ENCODE measurements around the gene SOX12. TPM values are rescaled to one million over a fixed set of nuclear protein-coding genes. Genes with fewer than 3 reads are reported as not detected.

The SOX12 gene
- total RNA-seq, 4 donors from 2014 or later = 4.7 to 9.9 (median 5.4) TPM

GRCh38 chr20:361561-361960 lies 36.2 kb downstream of the SOX12 start:
- WGBS, 2 donors = 68 to 74% methylated on average over 8 of the region's 8 CpGs
- DNase-seq (ENCODE audit: low spot score in 2 of 2) = no peak
- TF ChIP-seq CTCF (IDR thresholded peaks at IDR 0.05) (no peak), POLR2A (IDR thresholded peaks at IDR 0.05) (no peak)
- H3K4me3 ChIP-seq (ENCODE audit: low read depth, poor library complexity, severe bottlenecking) = no peak overlapping the region
- intact Hi-C loops (cut with DNase I; ENCODE audit: low total_unique reads) = no loop called here

GRCh38 chr20:362271-363254 lies 37.2 kb downstream of the SOX12 start:
- TF ChIP-seq CTCF (IDR thresholded peaks at IDR 0.05) = peak in 1 of 3 donors; percentile 76
- no peak for TF ChIP-seq POLR2A (IDR thresholded peaks at IDR 0.05)
- WGBS, 2 donors = 53 to 64% methylated on average over 13 of the region's 13 CpGs
- intact Hi-C loops (cut with DNase I; ENCODE audit: low total_unique reads) = no loop called here
- DNase-seq (ENCODE audit: low spot score in 2 of 2) = peak; percentile 84 to 97
- no peak overlapping the region for H3K4me3 ChIP-seq (ENCODE audit: low read depth, poor library complexity, severe bottlenecking)

GRCh38 chr20:363319-364078 lies 38.1 kb downstream of the SOX12 start:
- TF ChIP-seq POLR2A (IDR thresholded peaks at IDR 0.05) (no peak), CTCF (IDR thresholded peaks at IDR 0.05) (no peak)
- DNase-seq (ENCODE audit: low spot score in 2 of 2) = no peak
- intact Hi-C loops (cut with DNase I; ENCODE audit: low total_unique reads) = no loop called here
- WGBS, 2 donors = 60 to 70% methylated on average over 13 of the region's 13 CpGs
- H3K4me3 ChIP-seq (ENCODE audit: low read depth, poor library complexity, severe bottlenecking) = no peak overlapping the region

- no peak overlapping the region for H3K4me3 ChIP-seq (ENCODE audit: low read depth, poor library complexity, severe bottlenecking)
These were observed 39.8 kb downstream of the SOX12 start for GRCh38 chr20:364905-365794.

More at GRCh38 chr20:364905-365794, 39.8 kb downstream of the SOX12 start:
- intact Hi-C loops (cut with DNase I; ENCODE audit: low total_unique reads) = no loop called here
- TF ChIP-seq CTCF (IDR thresholded peaks at IDR 0.05) = no peak
- TF ChIP-seq POLR2A (IDR thresholded peaks at IDR 0.05) = no peak
- 61 to 62% methylated on average over 9 of the region's 9 CpGs for WGBS, 2 donors
- DNase-seq (ENCODE audit: low spot score in 2 of 2) = no peak

Data from lower leg skin (tissue), 4 donors.